Measurements from ENCODE around the gene ID1.
"Not testable (repeated sequence)": the region's sequence is repeated elsewhere in the genome, so short reads cannot be mapped to it uniquely, and the experiment has no call there.

ID1 gene

GRCh38 chr20:31573555-31574321 is 31.4 kb upstream of the ID1 start:
- DNase-seq = peak; percentile 98

GRCh38 chr20:31574986-31575385 is 30.1 kb upstream of the ID1 start:
- DNase-seq = not testable (repeated sequence)

GRCh38 chr20:31576751-31577150 is 28.3 kb upstream of the ID1 start:
- no peak for DNase-seq

GRCh38 chr20:31577194-31577593 is 27.9 kb upstream of the ID1 start:
- DNase-seq = no peak

GRCh38 chr20:31578448-31579138 is 26.5 kb upstream of the ID1 start:
- DNase-seq = no peak

- DNase-seq = no peak
Observed at GRCh38 chr20:31579245-31579644, 25.8 kb upstream of the ID1 start.

GRCh38 chr20:31579941-31580651 is 25.0 kb upstream of the ID1 start:
- DNase-seq = not testable (repeated sequence)

GRCh38 chr20:31580706-31581105 is 24.4 kb upstream of the ID1 start:
- no peak for DNase-seq

- DNase-seq = no peak
Observed at GRCh38 chr20:31581391-31581790, 23.7 kb upstream of the ID1 start.

GRCh38 chr20:31587545-31588389 is 17.3 kb upstream of the ID1 start:
- no peak for DNase-seq

- no peak for DNase-seq
Observed at GRCh38 chr20:31590717-31591225, 14.3 kb upstream of the ID1 start.

GRCh38 chr20:31593221-31594001 is 11.7 kb upstream of the ID1 start:
- no peak for DNase-seq

GRCh38 chr20:31594002-31594557 is 11.0 kb upstream of the ID1 start:
- no peak for DNase-seq

- no peak for DNase-seq
Observed at GRCh38 chr20:31594558-31595379, 10.3 kb upstream of the ID1 start.

- DNase-seq = no peak
Observed at GRCh38 chr20:31595380-31595653, 9.8 kb upstream of the ID1 start.

GRCh38 chr20:31595654-31596411 is 9.3 kb upstream of the ID1 start:
- DNase-seq = no peak

- not testable (repeated sequence) for DNase-seq
Observed at GRCh38 chr20:31596412-31596715, 8.7 kb upstream of the ID1 start.

GRCh38 chr20:31596831-31597480 is 8.1 kb upstream of the ID1 start:
- no peak for DNase-seq

- no peak for DNase-seq
Observed at GRCh38 chr20:31597481-31597855, 7.6 kb upstream of the ID1 start.

GRCh38 chr20:31602431-31602778 is 2.7 kb upstream of the ID1 start:
- DNase-seq = no peak

All from NCI-H2029 treated with DMSO at 0.1 percent for 48 hours (cell line).